GM23338 (cell line): ENCODE measurements around the gene PALM.

ENCODE experiments used
- CTCF ChIP-seq, 2 experiments: fragments of 200-600 bp in 1 of 2; sonication (generic) in 1 of 2; conservative IDR thresholded peaks; 2 replicates each; pipeline versions ENCODE4 v1.5.1 to v1.6.1; 2016 to 2017; ENCODE audit warnings: antibody characterized with exemption in 2 of 2, low read depth in 2 of 2, mild to moderate bottlenecking in 2 of 2, moderate library complexity in 1 of 2
- POLR2AphosphoS5 ChIP-seq: IDR thresholded peaks from 2 replicates; pipeline ENCODE4 v1.6.1; 2016; ENCODE audit warnings: antibody characterized with exemption, low read depth

GRCh38 chr19:793806-794205 is 85.1 kb downstream of the PALM start:
- TF ChIP-seq POLR2AphosphoS5 (no peak), CTCF (conservative IDR thresholded peaks at IDR 0.05; ENCODE audit: low read depth in 2 of 2) (no peak)
